ENCODE measurements around the gene AMMECR1.
A peak's percentile ranks its signal among the peaks of the same experiment; 100 is the strongest.
"Not testable (repeated sequence)": the region's sequence is repeated elsewhere in the genome, so short reads cannot be mapped to it uniquely, and the experiment has no call there.

Gene AMMECR1

DNA sequence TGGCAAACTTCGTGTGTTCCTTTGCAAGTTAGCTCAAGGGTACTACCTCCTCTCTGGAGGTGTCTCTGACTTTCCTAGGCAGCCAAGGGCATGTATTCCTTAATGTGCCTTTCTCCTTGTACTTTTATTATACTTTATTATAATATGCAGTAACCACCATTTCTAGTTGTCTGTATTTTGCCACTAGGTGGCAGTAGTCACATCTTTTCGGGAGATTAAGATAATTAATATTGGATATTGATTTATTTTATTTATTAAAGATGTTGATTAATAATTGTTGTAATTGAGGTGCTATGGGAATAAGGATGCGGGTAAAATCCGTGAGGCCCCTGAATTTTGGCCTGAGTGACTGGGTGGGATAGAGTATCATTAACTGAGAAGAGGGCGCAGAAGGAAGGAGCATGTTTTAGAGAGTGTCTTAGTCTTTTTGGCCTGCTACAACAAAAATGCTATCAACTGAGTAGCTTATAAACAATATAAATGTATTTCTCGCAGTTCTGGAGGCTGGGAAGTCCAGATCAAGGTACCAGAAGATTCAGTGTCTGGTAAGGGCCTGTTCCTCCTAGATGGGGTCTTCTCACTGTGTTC lies 161.6 kb downstream of the AMMECR1 start:
- Histone ChIP-seq H3F3A (ENCODE audit: insufficient read depth, low read length) (peaks cover 12% of the 10 kb centered on the region), H3K9me2 (replicated peaks; ENCODE audit: insufficient read depth, low read length) (no peaks in the 10 kb centered on the region), H3K27me3 (replicated peaks; ENCODE audit: insufficient read depth, low read length) (no peaks in the 10 kb centered on the region), H3K79me2 (ENCODE audit: low read length) (peaks cover 12% of the 10 kb centered on the region), H2AFZ (ENCODE audit: low read length) (no peak overlapping the region), H3K4me1 (ENCODE audit: low read length) (peaks cover 29% of the 10 kb centered on the region), H3K4me2 (ENCODE audit: low read depth, low read length) (no peak overlapping the region), H3K36me3 (replicated peaks; ENCODE audit: insufficient read depth, low read length) (no peaks in the 10 kb centered on the region), H3K9ac (ENCODE audit: low read length) (no peak overlapping the region), H3K27ac (ENCODE audit: low read length) (no peak overlapping the region), H4K20me1 (ENCODE audit: insufficient read depth, low read length) (no peaks in the 10 kb centered on the region), H3K4me3 (ENCODE audit: low read length) (no peak overlapping the region), H3K9me3 (replicated peaks; ENCODE audit: insufficient read depth, low read length) (no peaks in the 10 kb centered on the region)
- TF ChIP-seq EZH2phosphoT487 (IDR thresholded peaks at IDR 0.05; ENCODE audit: low read length) = no peak
- TF ChIP-seq, protein P1, sequence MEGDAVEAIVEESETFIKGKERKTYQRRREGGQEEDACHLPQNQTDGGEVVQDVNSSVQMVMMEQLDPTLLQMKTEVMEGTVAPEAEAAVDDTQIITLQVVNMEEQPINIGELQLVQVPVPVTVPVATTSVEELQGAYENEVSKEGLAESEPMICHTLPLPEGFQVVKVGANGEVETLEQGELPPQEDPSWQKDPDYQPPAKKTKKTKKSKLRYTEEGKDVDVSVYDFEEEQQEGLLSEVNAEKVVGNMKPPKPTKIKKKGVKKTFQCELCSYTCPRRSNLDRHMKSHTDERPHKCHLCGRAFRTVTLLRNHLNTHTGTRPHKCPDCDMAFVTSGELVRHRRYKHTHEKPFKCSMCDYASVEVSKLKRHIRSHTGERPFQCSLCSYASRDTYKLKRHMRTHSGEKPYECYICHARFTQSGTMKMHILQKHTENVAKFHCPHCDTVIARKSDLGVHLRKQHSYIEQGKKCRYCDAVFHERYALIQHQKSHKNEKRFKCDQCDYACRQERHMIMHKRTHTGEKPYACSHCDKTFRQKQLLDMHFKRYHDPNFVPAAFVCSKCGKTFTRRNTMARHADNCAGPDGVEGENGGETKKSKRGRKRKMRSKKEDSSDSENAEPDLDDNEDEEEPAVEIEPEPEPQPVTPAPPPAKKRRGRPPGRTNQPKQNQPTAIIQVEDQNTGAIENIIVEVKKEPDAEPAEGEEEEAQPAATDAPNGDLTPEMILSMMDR (IDR thresholded peaks at IDR 0.05; ENCODE audit: low read length) = peak; percentile 30; the same call in 1 of the 2 replicates
- DNase-seq = peak; percentile 21

GRCh38 chrX:110155759-110156158 lies 162.1 kb downstream of the AMMECR1 start:
- no peaks in the 10 kb centered on the region for H3K36me3 ChIP-seq (replicated peaks; ENCODE audit: insufficient read depth, low read length)
- no peaks in the 10 kb centered on the region for H3K9me3 ChIP-seq (replicated peaks; ENCODE audit: insufficient read depth, low read length)
- peaks cover 7% of the 10 kb centered on the region for H3K79me2 ChIP-seq (ENCODE audit: low read length)
- H3K4me3 ChIP-seq (ENCODE audit: low read length) = no peak overlapping the region
- peaks cover 24% of the 10 kb centered on the region for H3K4me1 ChIP-seq (ENCODE audit: low read length)
- DNase-seq = no peak
- H2AFZ ChIP-seq (ENCODE audit: low read length) = no peak overlapping the region
- no peaks in the 10 kb centered on the region for H3K9me2 ChIP-seq (replicated peaks; ENCODE audit: insufficient read depth, low read length)
- H3K9ac ChIP-seq (ENCODE audit: low read length) = no peak overlapping the region
- H4K20me1 ChIP-seq (ENCODE audit: insufficient read depth, low read length) = no peaks in the 10 kb centered on the region
- no peak overlapping the region for H3K4me2 ChIP-seq (ENCODE audit: low read depth, low read length)
- H3F3A ChIP-seq (ENCODE audit: insufficient read depth, low read length) = peaks cover 12% of the 10 kb centered on the region
- no peaks in the 10 kb centered on the region for H3K27me3 ChIP-seq (replicated peaks; ENCODE audit: insufficient read depth, low read length)
- TF ChIP-seq EZH2phosphoT487 (IDR thresholded peaks at IDR 0.05; ENCODE audit: low read length) (no peak), EZH2 (optimal IDR thresholded peaks at IDR 0.05; ENCODE audit: low read depth, low read length) (no peak)
- TF ChIP-seq, protein P1 (IDR thresholded peaks at IDR 0.05; ENCODE audit: low read length) = no peak
- no peak overlapping the region for H3K27ac ChIP-seq (ENCODE audit: low read length)

DNA sequence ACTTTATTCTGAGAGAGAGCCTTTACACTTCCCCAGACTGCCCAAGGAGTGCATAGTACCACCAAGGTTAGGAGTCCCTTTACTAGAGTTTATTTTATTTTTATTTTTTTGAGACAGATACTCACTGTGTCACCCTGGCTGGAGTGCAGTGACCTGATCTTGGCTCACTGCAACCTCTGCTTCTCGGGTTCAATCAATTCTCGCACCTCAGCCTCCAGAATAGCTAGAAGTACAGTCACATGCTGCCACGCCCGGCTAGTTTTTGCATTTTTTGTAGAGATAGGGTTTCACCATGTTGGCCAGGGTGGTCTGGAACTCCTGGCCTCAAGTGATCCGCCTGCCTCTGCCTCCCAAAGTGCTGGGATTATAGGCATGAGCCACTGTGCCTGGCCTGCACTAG lies 163.6 kb downstream of the AMMECR1 start:
- not testable (repeated sequence) for H3K9ac ChIP-seq (ENCODE audit: low read length); H3K9me3 ChIP-seq (replicated peaks; ENCODE audit: insufficient read depth, low read length); H2AFZ ChIP-seq (ENCODE audit: low read length); H3K9me2 ChIP-seq (replicated peaks; ENCODE audit: insufficient read depth, low read length); H4K20me1 ChIP-seq (ENCODE audit: insufficient read depth, low read length); H3K27me3 ChIP-seq (replicated peaks; ENCODE audit: insufficient read depth, low read length); H3K4me3 ChIP-seq (ENCODE audit: low read length); H3K36me3 ChIP-seq (replicated peaks; ENCODE audit: insufficient read depth, low read length); H3K79me2 ChIP-seq (ENCODE audit: low read length); DNase-seq; H3K4me2 ChIP-seq (ENCODE audit: low read depth, low read length); H3K27ac ChIP-seq (ENCODE audit: low read length); H3F3A ChIP-seq (ENCODE audit: insufficient read depth, low read length)
- H3K4me1 ChIP-seq (ENCODE audit: low read length) = peaks cover 11% of the 10 kb centered on the region

- no peaks in the 10 kb centered on the region for H4K20me1 ChIP-seq (ENCODE audit: insufficient read depth, low read length)
- peaks cover 7% of the 10 kb centered on the region for H3K4me1 ChIP-seq (ENCODE audit: low read length)
- no peak overlapping the region for H3K4me2 ChIP-seq (ENCODE audit: low read depth, low read length)
- TF ChIP-seq, protein P1 (IDR thresholded peaks at IDR 0.05; ENCODE audit: low read length) = no peak
- TF ChIP-seq EZH2 (optimal IDR thresholded peaks at IDR 0.05; ENCODE audit: low read depth, low read length) = no peak
- TF ChIP-seq EZH2phosphoT487 (IDR thresholded peaks at IDR 0.05; ENCODE audit: low read length) = no peak
- no peak overlapping the region for H2AFZ ChIP-seq (ENCODE audit: low read length)
- no peak overlapping the region for H3K4me3 ChIP-seq (ENCODE audit: low read length)
- H3K9me3 ChIP-seq (replicated peaks; ENCODE audit: insufficient read depth, low read length) = no peaks in the 10 kb centered on the region
- 0 out of 2 replicates have a peak, but pooled peaks cover 4% of the 10 kb centered on the region for H3F3A ChIP-seq (ENCODE audit: insufficient read depth, low read length)
- no peak for DNase-seq
- no peak overlapping the region for H3K9ac ChIP-seq (ENCODE audit: low read length)
- H3K36me3 ChIP-seq (replicated peaks; ENCODE audit: insufficient read depth, low read length) = no peaks in the 10 kb centered on the region
- no peaks in the 10 kb centered on the region for H3K9me2 ChIP-seq (replicated peaks; ENCODE audit: insufficient read depth, low read length)
- H3K79me2 ChIP-seq (ENCODE audit: low read length) = 0 out of 2 replicates have a peak, but pooled peaks cover 4% of the 10 kb centered on the region
- H3K27me3 ChIP-seq (replicated peaks; ENCODE audit: insufficient read depth, low read length) = no peaks in the 10 kb centered on the region
- no peak overlapping the region for H3K27ac ChIP-seq (ENCODE audit: low read length)
Observed at GRCh38 chrX:110153896-110154295, 164.0 kb downstream of the AMMECR1 start.

Data from MM.1S (cell line).